HEK293 (cell line): ENCODE data around the gene RAB11FIP3.

Experiments used
- CTCF ChIA-PET: fragments of 350-600 bp; formaldehyde crosslinking; extraction: SDS; loops from one replicate; lab custom pipeline; 2021; ENCODE audit warnings: antibody characterized with exemption; lab: Yijun Ruan, JAX
- POLR2A ChIA-PET: fragments of 300-600 bp; formaldehyde crosslinking; extraction: SDS; loops from one replicate; lab custom pipeline; 2020; ENCODE audit warnings: antibody characterized with exemption, inconsistent platforms; lab: Yijun Ruan, JAX
- H3K27ac ChIP-seq: fragments of 200-500 bp; sonication (Bioruptor generic); 2 replicates; pipeline ENCODE4 v1.5.1; 2014; ENCODE audit warnings: low read depth, low read length, control low read depth, inconsistent platforms; ENCODE audit errors: extremely low read depth
- H3K36me3 ChIP-seq, 2 experiments: fragments of 200-500 bp in 1 of 2; sonication (Bioruptor generic) in 1 of 2; 1 replicate in 1 of 2; 2 replicates in 1 of 2; pipeline ENCODE4 v1.5.1; 2014 to 2017; ENCODE audit warnings: inconsistent platforms in 2 of 2, low read length in 2 of 2; ENCODE audit not compliant: control insufficient read depth in 2 of 2, insufficient read depth in 1 of 2
- H3K4me1 ChIP-seq: fragments of 200-500 bp; sonication (Bioruptor generic); 2 replicates; pipeline ENCODE4 v1.5.1; 2014; ENCODE audit warnings: mild to moderate bottlenecking, low read length, inconsistent platforms; ENCODE audit not compliant: control insufficient read depth, insufficient read depth
- H3K4me3 ChIP-seq: 2 replicates; pipeline ENCODE4 v1.5.1; 2011; ENCODE audit warnings: low read depth, mild to moderate bottlenecking, control low read depth, low read length, moderate library complexity
- H3K9me3 ChIP-seq: fragments of 200-500 bp; sonication (Bioruptor generic); 2 replicates; pipeline ENCODE4 v1.5.1; 2014; ENCODE audit warnings: low read depth, low read length, inconsistent platforms; ENCODE audit not compliant: control insufficient read depth, insufficient read depth
- BCL11B ChIP-seq: fragments of 450-650 bp; formaldehyde crosslinking; IDR thresholded peaks from 2 replicates; pipeline ENCODE4 v1.5.1; 2016; ENCODE audit warnings: low read depth, missing biosample characterization, missing genetic modification characterization
- GLIS1 ChIP-seq: fragments of 450-650 bp; formaldehyde crosslinking; IDR thresholded peaks from 2 replicates; pipeline ENCODE4 v1.5.1; 2016; ENCODE audit warnings: missing biosample characterization, missing genetic modification characterization
- GLIS2 ChIP-seq: fragments of 450-650 bp; formaldehyde crosslinking; IDR thresholded peaks from 2 replicates; pipeline ENCODE4 v1.5.1; 2016; ENCODE audit warnings: missing biosample characterization, missing genetic modification characterization
- PRDM1 ChIP-seq: fragments of 450-650 bp; formaldehyde crosslinking; IDR thresholded peaks from 2 replicates; pipeline ENCODE4; 2016; ENCODE audit warnings: missing biosample characterization, missing genetic modification characterization
- TRIM28 ChIP-seq: IDR thresholded peaks from 2 replicates; pipeline ENCODE4 v1.6.1; 2011; ENCODE audit warnings: low read length, control low read depth, borderline replicate concordance
- ZNF2 ChIP-seq: fragments of 450-650 bp; formaldehyde crosslinking; IDR thresholded peaks from 2 replicates; pipeline ENCODE4 v1.5.1; 2016; ENCODE audit warnings: missing biosample characterization, missing genetic modification characterization
- ZNF223 ChIP-seq: fragments of 450-650 bp; formaldehyde crosslinking; IDR thresholded peaks from 2 replicates; pipeline ENCODE4 v1.5.1; 2016; ENCODE audit warnings: missing biosample characterization, missing genetic modification characterization
- ZNF658 ChIP-seq: fragments of 450-650 bp; formaldehyde crosslinking; IDR thresholded peaks from 2 replicates; pipeline ENCODE4; 2016; ENCODE audit warnings: missing biosample characterization, missing genetic modification characterization
- ZNF677 ChIP-seq: fragments of 450-650 bp; IDR thresholded peaks from 2 replicates; pipeline ENCODE4 v1.5.0; 2018; ENCODE audit warnings: missing biosample characterization, mild to moderate bottlenecking, missing genetic modification characterization, moderate library complexity
- TF ChIP-seq, protein P1 (sequence below): fragments of 450-650 bp; formaldehyde crosslinking; IDR thresholded peaks from 2 replicates; pipeline ENCODE4 v1.5.1; 2016; ENCODE audit warnings: missing biosample characterization, missing genetic modification characterization
- TF ChIP-seq, protein P2 (sequence below): fragments of 450-650 bp; formaldehyde crosslinking; IDR thresholded peaks from 2 replicates; pipeline ENCODE4 v1.5.1; 2016; ENCODE audit warnings: missing biosample characterization, missing genetic modification characterization, borderline replicate concordance
- TF ChIP-seq, protein P3 (sequence below): fragments of 450-650 bp; formaldehyde crosslinking; IDR thresholded peaks from 2 replicates; pipeline ENCODE4 v1.5.1; 2017; ENCODE audit warnings: missing biosample characterization, missing genetic modification characterization
- TF ChIP-seq, protein P4 (sequence below): fragments of 450-650 bp; formaldehyde crosslinking; IDR thresholded peaks from 2 replicates; pipeline ENCODE4 v1.5.1; 2016; ENCODE audit warnings: missing biosample characterization, missing genetic modification characterization
- TF ChIP-seq, protein P5 (sequence below): fragments of 450-650 bp; formaldehyde crosslinking; IDR thresholded peaks from 2 replicates; pipeline ENCODE4 v1.5.1; 2016; ENCODE audit warnings: missing biosample characterization, missing genetic modification characterization

The RAB11FIP3 gene

DNA sequence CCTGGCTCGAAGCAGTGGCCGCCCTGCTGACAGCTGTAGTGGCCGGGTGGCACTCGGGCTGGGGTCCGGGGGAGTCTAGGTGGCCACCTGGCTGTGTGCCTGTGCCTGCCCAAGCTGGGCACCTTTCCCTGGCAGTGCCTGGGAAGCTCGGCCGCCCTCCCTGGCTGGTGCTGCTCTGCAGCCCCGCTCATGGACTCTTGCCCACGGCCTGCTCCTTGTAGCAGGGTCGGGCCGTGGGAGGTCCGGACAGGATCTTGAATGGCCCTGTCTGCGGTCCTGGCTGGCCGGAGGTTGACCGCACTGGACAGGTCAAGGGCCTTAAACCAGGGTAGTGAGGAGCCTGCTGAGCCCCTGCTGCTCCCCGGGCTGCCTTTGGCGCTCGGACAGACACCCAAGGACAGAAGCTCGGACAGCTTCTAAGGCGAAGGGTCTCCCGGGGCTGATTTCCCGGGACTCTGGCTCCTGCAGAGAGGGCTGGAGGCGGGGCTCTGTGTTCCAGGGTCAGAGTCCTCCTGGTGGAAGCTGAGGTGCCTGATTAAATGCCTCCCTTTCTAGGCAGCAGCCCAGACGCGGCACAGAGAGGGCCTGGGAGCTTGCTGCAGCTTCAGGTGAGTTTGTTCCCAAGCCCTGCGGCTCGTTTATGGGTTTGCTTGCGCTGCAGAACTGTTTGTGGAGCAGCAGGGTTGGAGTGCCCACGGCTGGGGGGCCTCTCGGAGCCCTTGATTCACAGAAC is 108.1 kb downstream of the RAB11FIP3 start (continued):
- TF ChIP-seq BCL11B (tag by site-specific recombination) (peak; percentile 76; the same call in 1 of the 2 replicates), ZNF2 (no peak), GLIS1 (tag by site-specific recombination) (peak; percentile 44; the same call in 1 of the 2 replicates)
- TF ChIP-seq, protein P1, sequence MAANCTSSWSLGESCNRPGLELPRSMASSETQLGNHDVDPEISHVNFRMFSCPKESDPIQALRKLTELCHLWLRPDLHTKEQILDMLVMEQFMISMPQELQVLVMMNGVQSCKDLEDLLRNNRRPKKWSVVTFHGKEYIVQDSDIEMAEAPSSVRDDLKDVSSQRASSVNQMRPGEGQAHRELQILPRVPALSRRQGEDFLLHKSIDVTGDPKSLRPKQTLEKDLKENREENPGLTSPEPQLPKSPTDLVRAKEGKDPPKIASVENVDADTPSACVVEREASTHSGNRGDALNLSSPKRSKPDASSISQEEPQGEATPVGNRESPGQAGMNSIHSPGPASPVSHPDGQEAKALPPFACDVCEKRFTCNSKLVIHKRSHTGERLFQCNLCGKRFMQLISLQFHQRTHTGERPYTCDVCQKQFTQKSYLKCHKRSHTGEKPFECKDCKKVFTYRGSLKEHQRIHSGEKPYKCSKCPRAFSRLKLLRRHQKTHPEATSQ: no peak
- TF ChIP-seq, protein P2, sequence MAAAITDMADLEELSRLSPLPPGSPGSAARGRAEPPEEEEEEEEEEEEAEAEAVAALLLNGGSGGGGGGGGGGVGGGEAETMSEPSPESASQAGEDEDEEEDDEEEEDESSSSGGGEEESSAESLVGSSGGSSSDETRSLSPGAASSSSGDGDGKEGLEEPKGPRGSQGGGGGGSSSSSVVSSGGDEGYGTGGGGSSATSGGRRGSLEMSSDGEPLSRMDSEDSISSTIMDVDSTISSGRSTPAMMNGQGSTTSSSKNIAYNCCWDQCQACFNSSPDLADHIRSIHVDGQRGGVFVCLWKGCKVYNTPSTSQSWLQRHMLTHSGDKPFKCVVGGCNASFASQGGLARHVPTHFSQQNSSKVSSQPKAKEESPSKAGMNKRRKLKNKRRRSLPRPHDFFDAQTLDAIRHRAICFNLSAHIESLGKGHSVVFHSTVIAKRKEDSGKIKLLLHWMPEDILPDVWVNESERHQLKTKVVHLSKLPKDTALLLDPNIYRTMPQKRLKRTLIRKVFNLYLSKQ (tag by site-specific recombination): no peak

DNA sequence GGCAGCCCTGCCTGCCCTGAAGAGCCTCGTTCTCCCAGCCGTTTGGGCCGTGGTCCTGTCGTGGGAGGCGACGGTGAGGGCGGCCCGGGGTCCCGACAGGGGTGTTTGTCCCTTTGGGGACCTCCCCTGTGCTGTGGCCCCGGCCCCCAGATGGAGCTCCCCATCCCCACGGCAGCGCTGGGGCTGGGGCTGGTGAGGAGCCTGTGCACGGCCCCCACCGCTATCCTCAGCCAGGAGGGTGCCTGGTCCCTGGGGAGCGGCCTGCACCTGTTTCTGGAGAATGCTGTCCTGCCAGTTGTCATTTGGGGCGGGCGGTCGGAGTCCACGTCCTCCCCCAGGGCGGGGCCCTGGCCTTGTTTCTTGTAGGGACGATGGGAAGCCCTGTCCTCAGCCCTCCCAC is 108.7 kb downstream of the RAB11FIP3 start:
- Histone ChIP-seq H3K4me3 (no peak overlapping the region), H3K4me1 (peaks cover 7% of the 10 kb centered on the region), H3K9me3 (no peaks in the 10 kb centered on the region), H3K27ac (no peak overlapping the region), H3K36me3 (peaks cover 0 to 50% of the 10 kb centered on the region in 2 experiments; a peak in 2 of 3 replicates)
- TF ChIP-seq ZNF677 (tag by site-specific recombination) (no peak), ZNF658 (tag by site-specific recombination) (no peak), PRDM1 (no peak), ZNF223 (tag by site-specific recombination) (no peak)
- TF ChIP-seq, protein P3, sequence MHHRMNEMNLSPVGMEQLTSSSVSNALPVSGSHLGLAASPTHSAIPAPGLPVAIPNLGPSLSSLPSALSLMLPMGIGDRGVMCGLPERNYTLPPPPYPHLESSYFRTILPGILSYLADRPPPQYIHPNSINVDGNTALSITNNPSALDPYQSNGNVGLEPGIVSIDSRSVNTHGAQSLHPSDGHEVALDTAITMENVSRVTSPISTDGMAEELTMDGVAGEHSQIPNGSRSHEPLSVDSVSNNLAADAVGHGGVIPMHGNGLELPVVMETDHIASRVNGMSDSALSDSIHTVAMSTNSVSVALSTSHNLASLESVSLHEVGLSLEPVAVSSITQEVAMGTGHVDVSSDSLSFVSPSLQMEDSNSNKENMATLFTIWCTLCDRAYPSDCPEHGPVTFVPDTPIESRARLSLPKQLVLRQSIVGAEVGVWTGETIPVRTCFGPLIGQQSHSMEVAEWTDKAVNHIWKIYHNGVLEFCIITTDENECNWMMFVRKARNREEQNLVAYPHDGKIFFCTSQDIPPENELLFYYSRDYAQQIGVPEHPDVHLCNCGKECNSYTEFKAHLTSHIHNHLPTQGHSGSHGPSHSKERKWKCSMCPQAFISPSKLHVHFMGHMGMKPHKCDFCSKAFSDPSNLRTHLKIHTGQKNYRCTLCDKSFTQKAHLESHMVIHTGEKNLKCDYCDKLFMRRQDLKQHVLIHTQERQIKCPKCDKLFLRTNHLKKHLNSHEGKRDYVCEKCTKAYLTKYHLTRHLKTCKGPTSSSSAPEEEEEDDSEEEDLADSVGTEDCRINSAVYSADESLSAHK: no peak
- TF ChIP-seq, protein P4, sequence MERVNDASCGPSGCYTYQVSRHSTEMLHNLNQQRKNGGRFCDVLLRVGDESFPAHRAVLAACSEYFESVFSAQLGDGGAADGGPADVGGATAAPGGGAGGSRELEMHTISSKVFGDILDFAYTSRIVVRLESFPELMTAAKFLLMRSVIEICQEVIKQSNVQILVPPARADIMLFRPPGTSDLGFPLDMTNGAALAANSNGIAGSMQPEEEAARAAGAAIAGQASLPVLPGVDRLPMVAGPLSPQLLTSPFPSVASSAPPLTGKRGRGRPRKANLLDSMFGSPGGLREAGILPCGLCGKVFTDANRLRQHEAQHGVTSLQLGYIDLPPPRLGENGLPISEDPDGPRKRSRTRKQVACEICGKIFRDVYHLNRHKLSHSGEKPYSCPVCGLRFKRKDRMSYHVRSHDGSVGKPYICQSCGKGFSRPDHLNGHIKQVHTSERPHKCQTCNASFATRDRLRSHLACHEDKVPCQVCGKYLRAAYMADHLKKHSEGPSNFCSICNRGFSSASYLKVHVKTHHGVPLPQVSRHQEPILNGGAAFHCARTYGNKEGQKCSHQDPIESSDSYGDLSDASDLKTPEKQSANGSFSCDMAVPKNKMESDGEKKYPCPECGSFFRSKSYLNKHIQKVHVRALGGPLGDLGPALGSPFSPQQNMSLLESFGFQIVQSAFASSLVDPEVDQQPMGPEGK (tag by site-specific recombination): no peak
- TF ChIP-seq, protein P5, sequence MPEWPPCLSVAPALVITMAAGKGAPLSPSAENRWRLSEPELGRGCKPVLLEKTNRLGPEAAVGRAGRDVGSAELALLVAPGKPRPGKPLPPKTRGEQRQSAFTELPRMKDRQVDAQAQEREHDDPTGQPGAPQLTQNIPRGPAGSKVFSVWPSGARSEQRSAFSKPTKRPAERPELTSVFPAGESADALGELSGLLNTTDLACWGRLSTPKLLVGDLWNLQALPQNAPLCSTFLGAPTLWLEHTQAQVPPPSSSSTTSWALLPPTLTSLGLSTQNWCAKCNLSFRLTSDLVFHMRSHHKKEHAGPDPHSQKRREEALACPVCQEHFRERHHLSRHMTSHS: no peak
- CTCF ChIA-PET: interaction anchor here (0.6 kb wide), 1 partner anchor 1469 kb away, joined by 3 read pairs; no protein-coding TSS in a partner anchor
- POLR2A ChIA-PET: no interaction called here

DNA sequence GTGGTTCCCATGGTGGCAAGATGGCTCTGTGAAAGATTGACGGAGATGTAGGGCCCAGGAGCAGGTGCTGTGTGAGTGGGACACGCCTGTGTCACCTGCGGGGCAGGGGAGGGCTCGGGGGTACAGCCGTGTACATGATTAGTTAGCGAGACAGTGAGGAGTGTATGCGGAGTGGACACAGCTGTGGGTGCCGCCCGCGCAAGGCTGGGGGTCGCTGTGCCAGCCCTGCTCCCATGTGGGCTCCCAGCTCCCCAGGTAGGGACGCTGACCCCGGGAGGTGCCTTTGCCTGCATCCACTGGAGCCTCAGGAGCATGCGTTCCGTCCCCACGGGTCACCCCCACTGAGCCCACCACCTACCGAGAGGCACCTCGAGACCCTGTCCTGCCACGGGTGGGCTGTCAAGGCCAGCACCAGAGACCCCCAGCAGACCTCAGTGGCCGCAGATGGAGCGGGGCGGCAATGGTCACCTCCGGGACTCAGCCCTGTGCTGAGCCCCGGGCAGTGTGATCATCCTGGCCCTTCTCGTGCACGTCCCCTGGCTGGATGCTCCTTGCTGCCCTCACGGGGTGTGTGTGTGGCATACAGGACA is 109.5 kb downstream of the RAB11FIP3 start:
- Histone ChIP-seq H3K36me3 (peaks cover 0 to 47% of the 10 kb centered on the region in 2 experiments; a peak in 2 of 3 replicates), H3K27ac (no peak overlapping the region), H3K4me1 (no peaks in the 10 kb centered on the region), H3K4me3 (no peak overlapping the region), H3K9me3 (no peaks in the 10 kb centered on the region)
- TF ChIP-seq GLIS2 (0 out of 2 replicates have a peak, but pooled peaks have one; percentile 27), TRIM28 (no peak)
- CTCF ChIA-PET: interaction anchor here (0.7 kb wide), 1 partner anchor 47 kb away, joined by 3 read pairs; no protein-coding TSS in a partner anchor
- POLR2A ChIA-PET: interaction anchor here (0.5 kb wide), 1 partner anchor 204 kb away, joined by 3 read pairs; no protein-coding TSS in a partner anchor
